Activated CD4-positive, CD25-positive, alpha-beta regulatory T cell treated with anti-CD3 and anti-CD28 coated beads, Interleukin-2, amount 50 U/mL, for 72 hours (primary cell): ENCODE measurements around the gene RAD51B.

Experiments
- DNase-seq: peaks from one replicate; pipeline ENCODE4 v3.0.0; 2021

Gene RAD51B

GRCh38 chr14:68315081-68315480 lies 495.5 kb downstream of the RAD51B start:
- no peak for DNase-seq

DNA sequence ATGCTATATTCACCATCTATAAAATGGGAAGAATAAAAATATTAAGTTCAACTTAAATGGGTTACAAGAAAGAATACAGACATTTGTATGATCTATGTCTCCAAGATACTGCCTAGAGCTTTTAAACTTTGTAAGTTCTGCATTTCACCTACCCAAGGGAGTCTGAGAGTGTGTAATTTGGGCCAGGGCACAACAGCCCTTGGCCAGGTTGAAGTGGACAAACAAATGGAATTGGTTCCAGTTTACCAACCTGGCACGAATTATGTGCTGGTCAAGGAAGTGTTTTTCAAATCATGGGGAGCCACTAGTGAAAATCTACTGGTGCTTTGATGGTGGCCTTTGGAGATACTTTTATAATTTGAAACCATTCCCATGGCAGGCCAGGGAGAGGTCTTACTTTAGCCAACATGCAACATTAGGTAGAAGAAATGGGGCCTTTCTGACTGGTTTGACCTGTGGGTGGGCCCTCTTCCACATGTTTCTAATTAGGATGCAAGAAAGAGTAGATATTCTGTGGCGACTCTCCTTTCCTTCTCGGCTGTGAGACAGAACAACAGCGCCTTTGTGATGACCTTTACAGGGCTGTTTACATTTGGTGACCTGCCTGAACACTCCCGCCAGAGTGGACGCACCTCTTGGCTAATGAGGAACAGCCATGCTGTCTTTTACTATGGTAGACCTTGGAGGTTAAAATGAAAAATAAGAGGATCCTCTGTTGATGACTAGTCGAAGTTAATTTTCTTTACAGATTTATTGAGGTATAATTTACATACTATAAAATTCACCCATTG lies 496.7 kb downstream of the RAD51B start:
- DNase-seq, result no peak

- DNase-seq, result no peak
Observed at GRCh38 chr14:68317239-68317638, 497.7 kb downstream of the RAD51B start.

DNA sequence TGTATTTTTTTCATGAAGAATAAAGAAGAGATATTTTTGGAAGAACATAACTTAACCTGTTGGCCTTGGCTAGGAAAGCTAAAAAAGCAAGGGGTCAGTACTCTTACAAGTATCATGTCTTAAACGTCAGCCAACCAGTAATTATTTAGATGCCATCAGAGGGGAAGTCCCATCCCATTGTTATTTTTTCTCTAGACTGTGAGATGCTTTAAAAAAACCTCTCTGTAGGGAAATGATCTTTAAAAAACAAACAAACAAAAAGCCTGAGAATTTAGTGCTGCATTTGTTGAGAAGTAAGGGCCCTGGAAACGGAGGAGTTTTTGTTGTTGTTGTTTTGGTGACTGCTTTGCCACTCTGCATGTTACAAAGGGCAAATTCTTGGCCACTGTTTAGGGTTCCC lies 499.2 kb downstream of the RAD51B start:
- DNase-seq, result no peak

- no peak for DNase-seq
Observed at GRCh38 chr14:68320495-68320894, 500.9 kb downstream of the RAD51B start.

GRCh38 chr14:68322940-68323620 lies 503.5 kb downstream of the RAD51B start:
- DNase-seq, result no peak

DNA sequence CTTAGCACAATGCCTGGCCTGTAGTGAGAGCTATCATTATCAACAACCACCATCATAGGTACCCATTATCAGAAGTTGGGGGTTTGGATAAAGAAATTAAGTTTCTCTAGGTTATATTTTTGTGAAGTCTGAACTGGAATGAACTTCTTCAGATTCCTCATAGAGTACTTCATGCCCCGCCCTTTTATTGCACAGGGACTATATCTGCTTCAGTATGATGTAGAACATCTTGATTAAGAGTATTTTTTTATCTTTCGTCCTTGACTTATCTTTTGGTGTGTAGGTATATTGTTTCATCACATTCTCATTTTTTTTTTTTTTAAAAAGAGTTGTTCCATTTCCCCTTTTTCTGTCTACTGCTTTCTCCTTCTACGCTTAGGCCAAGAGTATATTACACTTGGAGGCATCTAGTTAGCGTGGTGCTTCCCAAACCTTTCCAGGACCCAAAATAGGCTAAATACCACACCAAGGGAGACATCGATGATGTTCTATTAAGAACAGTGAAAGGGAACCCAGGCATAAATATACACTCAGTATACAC lies 505.8 kb downstream of the RAD51B start:
- no peak for DNase-seq

DNA sequence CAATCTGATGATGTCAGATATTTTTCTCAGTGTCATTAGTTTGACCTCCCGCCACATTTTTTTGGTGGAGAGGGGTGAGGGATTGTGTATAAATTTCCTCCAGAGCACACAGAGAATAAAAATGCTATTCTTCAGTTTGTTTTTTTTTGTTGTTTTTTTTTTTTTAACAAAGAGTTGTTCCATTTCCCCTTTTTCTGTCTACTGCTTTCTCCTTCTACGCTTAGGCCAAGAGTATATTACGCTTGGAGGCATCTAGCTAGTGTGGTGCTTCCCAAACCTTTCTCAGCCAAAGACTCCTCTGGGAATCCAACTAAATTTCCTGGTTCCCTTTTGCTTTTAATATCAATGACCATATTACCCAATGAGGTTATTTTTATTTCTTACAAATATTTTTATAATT lies 507.7 kb downstream of the RAD51B start:
- DNase-seq, result no peak

- no peak for DNase-seq
Observed at GRCh38 chr14:68328509-68328908, 508.9 kb downstream of the RAD51B start.

DNA sequence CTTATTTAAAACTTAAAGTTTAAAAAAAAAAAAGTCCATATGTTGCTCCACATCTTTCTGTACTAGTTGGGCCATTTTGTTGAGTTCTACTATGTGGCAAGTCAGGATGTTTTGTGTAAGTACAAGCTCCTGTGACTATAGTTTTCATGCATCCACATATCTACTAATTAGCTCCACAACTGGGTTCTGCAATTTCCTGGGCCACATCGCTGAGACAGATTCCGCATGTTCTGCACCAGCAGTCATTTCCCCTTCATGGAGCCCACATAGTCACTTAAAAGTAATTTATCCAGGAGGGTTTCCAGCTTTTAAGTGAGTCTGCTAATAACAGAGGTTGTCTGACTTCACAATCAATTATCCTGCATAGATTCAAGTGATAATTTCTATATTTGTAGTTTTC lies 511.8 kb downstream of the RAD51B start:
- DNase-seq, result no peak

DNA sequence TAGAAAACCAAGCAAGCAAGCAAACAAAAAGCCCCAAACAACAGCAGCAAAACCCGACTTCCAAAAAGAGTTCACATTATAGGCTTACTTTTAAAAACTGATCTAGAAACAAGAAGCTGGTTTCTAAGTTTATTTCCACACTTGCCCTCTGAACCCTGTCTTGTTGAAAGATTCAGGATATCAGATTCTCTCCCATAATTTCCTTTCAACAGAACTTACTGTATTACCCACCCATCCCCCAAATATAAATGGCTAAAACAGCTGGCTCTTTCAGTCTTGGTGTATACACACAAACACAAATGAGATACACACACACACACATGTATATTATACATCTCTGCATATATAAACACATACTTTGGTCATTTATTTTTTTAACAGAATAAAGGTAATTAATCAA lies 512.4 kb downstream of the RAD51B start:
- no peak for DNase-seq

DNA sequence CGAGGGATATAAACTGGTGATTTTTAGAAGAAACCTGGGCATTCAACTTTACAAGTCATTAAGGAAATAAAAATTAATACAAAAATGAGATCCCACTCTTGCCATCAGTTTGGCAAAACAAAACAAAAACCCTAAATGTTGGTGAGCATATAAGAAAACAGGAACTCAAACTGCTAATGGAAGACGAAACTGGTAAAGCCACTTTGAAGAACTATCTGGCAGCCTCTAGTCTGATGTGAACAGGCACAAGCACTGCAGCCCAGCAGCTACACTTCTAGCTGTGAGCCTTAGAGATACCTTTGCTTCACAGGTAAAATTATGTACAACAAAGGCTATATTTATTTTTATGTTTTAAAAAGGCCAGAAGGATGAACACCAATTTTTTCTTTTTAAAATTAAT lies 513.7 kb downstream of the RAD51B start:
- no peak for DNase-seq

- no peak for DNase-seq
Observed at GRCh38 chr14:68335312-68335711, 515.7 kb downstream of the RAD51B start.

- no peak for DNase-seq
Observed at GRCh38 chr14:68336165-68336564, 516.6 kb downstream of the RAD51B start.

DNA sequence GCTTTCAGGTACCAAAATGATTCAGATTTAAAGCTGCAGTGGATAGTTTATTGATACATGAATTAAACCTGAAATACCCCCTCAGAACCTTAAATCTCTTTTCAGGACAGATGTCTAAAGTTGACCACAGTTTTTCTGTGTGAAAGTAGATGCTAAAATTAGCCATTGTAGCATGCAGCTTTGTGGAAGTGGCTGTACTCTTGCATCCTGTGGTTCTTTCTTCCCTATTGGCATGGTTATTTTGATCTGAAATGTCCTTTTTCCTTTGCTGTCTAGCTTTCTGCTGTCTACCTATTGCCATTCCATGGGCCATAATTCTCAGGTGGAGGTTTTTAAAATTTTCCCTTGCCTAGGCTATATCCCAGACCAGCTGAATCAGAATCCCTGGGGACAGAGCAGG lies 517.7 kb downstream of the RAD51B start:
- DNase-seq, result no peak

- DNase-seq, result no peak
Observed at GRCh38 chr14:68340262-68340661, 520.7 kb downstream of the RAD51B start.

GRCh38 chr14:68341411-68342212 lies 522.0 kb downstream of the RAD51B start:
- no peak for DNase-seq

DNA sequence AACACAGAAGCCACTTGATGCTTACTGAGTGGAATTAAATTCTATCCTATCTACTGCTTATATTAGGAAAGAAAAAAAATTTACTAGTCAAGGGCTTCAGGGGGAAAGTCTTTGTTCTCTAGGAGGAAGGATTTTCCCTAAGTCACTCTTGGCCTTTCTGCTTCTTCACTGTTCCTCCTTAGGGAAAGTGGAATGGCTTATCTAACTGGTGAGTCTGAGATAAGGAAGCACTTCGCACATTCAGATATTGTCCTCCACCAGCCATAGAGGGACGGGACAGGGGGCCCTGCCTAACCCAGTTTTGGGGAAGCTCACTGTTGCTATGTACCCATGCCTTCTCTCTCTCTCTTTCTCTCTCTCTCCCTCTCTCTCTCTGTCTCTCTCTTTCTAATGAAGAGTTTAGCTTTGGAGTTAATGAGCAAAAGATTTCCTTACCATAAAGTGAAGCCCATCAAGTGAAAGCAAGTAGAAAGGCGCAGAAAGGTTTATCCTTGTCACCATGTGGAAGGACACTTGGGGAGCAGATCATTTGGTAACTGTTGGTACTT lies 522.7 kb downstream of the RAD51B start:
- DNase-seq, result no peak

DNA sequence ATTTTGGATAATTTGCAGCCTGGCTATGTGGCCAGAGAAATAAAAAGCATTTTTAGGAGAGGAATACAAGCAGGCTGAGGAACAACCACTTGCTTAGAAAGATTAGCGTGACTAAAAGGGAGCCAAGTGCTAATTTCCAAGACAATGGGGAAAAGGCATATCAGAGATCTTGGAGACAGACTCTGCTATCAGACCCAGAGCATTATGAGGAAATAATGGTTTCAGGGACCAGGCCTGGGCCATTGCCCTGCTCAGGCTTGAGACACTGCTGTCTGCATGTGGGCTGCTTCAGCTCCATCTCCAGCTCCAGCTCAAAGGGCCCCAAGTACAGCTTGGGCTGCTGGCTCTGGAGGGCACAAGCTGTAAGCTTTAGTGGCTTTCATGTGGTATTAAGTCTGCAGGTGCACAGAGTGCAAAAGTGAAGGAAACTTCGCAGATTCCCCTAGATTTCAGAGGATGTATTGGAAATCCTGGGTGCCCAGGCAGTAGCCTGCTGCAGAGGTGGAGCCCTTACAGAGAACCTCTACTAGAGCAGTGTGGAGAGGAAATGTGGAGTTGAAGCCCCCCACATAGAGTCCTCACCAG lies 524.0 kb downstream of the RAD51B start:
- DNase-seq, result no peak

DNA sequence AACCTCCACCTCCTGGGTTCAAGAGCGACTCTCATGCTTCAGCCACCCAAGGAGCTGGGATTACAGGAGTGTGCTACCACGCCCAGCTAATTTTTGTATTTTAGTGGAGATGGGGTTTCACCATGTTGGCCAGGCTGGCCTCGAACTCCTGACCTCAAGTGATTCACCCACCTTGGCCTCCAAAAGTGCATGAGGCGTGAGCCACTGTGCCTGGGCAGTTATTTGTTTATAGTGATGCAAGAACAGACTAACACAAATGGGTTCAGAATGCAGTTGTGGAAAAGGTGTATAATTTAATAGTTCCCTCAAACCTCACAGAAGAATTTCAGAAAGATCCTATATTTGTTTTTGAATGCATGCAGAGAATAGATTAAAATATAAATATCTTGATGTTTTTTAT lies 526.2 kb downstream of the RAD51B start:
- DNase-seq, result no peak

DNA sequence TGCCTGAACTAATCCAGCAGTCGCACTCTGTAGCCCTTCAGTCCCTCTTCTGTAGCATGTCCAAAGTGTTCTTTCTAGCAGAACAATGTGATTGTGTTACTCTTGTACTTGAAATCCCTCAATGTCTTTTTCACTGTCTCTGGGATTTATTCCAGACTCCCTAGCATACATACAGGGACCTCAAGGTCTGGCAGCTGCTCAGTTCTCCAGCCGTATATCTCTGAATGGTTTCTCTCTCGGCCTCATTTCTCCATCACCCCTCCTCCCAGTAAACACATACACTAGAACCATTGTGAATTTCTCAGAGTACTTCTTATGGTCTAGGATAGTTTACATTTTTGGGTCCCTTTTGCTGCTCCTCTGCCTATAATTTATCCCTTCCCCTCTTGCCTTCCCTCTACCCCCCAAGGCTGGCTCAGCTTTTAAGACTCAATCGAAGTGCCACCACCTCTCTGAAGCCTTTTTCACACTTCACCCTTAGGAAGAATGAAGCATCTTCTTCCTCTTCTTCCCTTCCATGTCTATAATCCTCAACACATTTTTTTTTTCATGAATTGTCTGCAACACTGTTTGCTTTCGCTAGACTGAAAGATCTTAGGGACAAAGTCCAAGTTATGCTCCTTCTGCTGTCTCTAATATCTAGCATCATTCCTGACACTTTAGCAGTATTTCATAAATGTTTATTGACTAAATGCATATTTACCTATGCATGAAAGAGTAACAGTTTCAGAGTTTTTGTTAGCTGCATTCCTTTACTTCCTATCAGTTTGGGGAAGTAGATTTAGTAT lies 527.2 kb downstream of the RAD51B start:
- DNase-seq, result no peak
